ENCODE results near the gene RXRB. TPM values are rescaled to one million over a fixed set of nuclear protein-coding genes. Genes with fewer than 3 reads are reported as not detected.

Gene RXRB
- total RNA-seq, 1 experiment from 2014 or later, result 49.9 TPM

DNA sequence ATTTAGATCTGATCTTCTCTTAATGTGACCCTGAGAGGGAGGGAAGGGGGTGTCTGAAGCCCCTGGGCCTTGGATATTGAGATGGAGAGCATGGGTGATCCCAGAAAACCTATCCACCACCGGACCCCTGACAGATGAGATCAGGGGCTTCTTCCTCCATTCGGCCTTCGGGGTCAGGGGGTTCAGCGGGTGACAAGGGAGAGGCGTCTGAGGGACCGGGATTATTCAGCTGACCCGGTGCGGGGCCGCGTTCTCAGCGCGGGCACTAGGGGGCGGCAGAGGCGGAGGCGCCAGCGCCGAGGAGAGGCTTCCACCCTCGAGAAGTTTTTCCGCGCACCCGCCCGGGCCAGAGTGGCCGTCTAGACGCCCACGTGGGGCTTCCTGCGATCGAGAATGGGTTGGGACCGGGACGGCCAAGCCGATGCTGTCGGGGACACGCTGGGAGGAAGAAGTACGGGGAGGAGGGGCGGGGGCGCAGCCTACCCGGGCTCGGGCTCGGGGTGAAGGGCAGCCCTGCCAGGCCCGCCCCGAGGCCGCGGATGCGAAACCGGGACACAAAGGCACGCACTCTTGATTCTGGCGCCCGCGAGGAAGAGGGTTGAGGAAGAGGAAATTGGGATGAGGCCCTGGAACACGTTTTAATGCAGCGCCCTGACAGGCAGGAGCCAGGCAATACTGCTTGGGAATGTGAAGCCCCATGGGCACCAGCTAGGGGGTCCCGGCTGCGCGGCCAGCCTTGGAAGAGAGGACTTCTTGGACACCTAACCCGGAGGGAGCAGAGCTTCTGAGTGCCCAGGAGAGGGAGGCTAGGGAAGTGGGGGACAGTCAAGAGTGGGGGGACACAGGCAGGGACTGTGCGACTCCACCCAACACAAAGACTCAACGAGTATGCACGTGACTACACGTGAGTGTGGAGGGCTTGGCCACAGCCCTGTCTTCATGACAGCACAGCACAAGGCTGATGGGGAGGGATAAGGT lies 38.8 kb downstream of the RXRB start (continued):
- TF ChIP-seq, protein P1, sequence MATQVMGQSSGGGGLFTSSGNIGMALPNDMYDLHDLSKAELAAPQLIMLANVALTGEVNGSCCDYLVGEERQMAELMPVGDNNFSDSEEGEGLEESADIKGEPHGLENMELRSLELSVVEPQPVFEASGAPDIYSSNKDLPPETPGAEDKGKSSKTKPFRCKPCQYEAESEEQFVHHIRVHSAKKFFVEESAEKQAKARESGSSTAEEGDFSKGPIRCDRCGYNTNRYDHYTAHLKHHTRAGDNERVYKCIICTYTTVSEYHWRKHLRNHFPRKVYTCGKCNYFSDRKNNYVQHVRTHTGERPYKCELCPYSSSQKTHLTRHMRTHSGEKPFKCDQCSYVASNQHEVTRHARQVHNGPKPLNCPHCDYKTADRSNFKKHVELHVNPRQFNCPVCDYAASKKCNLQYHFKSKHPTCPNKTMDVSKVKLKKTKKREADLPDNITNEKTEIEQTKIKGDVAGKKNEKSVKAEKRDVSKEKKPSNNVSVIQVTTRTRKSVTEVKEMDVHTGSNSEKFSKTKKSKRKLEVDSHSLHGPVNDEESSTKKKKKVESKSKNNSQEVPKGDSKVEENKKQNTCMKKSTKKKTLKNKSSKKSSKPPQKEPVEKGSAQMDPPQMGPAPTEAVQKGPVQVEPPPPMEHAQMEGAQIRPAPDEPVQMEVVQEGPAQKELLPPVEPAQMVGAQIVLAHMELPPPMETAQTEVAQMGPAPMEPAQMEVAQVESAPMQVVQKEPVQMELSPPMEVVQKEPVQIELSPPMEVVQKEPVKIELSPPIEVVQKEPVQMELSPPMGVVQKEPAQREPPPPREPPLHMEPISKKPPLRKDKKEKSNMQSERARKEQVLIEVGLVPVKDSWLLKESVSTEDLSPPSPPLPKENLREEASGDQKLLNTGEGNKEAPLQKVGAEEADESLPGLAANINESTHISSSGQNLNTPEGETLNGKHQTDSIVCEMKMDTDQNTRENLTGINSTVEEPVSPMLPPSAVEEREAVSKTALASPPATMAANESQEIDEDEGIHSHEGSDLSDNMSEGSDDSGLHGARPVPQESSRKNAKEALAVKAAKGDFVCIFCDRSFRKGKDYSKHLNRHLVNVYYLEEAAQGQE (IDR thresholded peaks at IDR 0.05; ENCODE audit: low read depth), result no peak
- TF ChIP-seq POLR2A (IDR thresholded peaks at IDR 0.05; ENCODE audit: borderline replicate concordance, extremely low read depth, insufficient read depth, insufficient read length) (peak; percentile 17), SIN3A (IDR thresholded peaks at IDR 0.05; ENCODE audit: low read depth) (no peak)

DNA sequence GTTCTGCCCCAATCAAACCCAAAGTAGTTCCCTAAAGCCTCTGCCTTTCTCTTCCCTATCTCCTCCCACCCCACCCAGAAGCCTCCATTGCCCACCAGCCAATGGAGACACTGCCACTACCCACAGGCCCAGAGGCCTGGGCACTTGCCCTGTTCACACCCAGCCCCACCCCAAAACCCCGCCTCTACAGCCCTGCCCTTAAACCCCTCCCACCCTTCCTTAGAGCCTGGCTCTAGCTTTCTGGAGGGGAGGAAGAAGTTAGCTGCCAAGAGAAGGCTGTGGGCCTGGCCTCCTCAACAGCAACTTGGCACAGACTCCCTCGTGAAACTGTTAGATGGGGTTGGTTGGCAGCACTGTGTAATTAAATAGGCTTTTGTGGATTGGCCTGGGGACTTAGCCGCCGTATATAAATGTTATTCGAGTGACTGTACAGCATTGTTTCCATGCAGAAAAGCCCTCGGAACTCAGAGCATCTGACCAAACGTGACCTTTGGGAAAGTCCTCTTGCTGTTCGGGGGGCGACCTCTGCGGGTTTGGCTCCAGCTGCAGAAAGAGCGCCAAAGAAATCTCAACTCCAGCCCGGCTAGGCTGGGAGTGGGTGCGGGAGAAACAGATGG lies 39.6 kb downstream of the RXRB start:
- Histone ChIP-seq H3K79me2 (ENCODE audit: insufficient read depth, low read length) (no peaks in the 10 kb centered on the region), H3K4me3 (replicated peaks in 1 of 2; ENCODE audit: low read depth in 1 of 2, low read length in 2 of 2) (peak overlapping the region; percentile 52 to 61), H2AFZ (ENCODE audit: low read depth, low read length, poor library complexity, severe bottlenecking) (peak overlapping the region; percentile 76), H3K9ac (ENCODE audit: low read length) (peak overlapping the region; percentile 72; the same call in 1 of the 2 replicates), H3K36me3 (ENCODE audit: control insufficient read depth in 1 of 2, insufficient read depth in 2 of 2, low read length in 2 of 2) (no peaks in the 10 kb centered on the region), H4K20me1 (ENCODE audit: insufficient read depth) (no peaks in the 10 kb centered on the region), H3K4me1 (ENCODE audit: control insufficient read depth in 1 of 2, insufficient read depth in 2 of 2, low read length in 2 of 2) (peaks cover 11 to 29% of the 10 kb centered on the region in 2 experiments), H3K4me2 (ENCODE audit: low read length) (peak overlapping the region; percentile 95), H3K9me2 (ENCODE audit: insufficient read depth) (no peaks in the 10 kb centered on the region), H3K9me3 (ENCODE audit: control insufficient read depth in 1 of 2, insufficient read depth in 1 of 2, low read depth in 1 of 2, low read length in 2 of 2) (no peaks in the 10 kb centered on the region), H3K27me3 (ENCODE audit: insufficient read depth, low read length) (no peaks in the 10 kb centered on the region), H3K27ac (ENCODE audit: low read depth, low read length) (peak overlapping the region; percentile 40)
- ATAC-seq (peak; percentile 81), DNase-seq (ENCODE audit: low read depth, low spot score) (peak; percentile 52)
- ChIA-PET RAD21 (ENCODE audit: low non-redundant PET in 1 of 2, low total read pairs in 2 of 2, uncharacterized antibody in 2 of 2, unreplicated experiment in 2 of 2) (interaction anchor here (0.6 to 1.1 kb wide), 6 partner anchors 10 to 114 kb away, joined by 3 to 6 read pairs (median 4); no protein-coding TSS in a partner anchor), POLR2A (no interaction called here), CTCF (interaction anchor here (0.6 to 4.9 kb wide), 8 partner anchors 12 to 139 kb away, joined by 3 to 31 read pairs (median 6); partner anchors contain the start of gene HSD17B8)
- no TSS peak for BruUV-seq (replicated peaks)
- intact Hi-C loops (cut with micrococcal nuclease), result loop anchor here (1.0 kb wide), 2 partner anchors 36 to 87 kb away; no protein-coding TSS in a partner anchor
- TF ChIP-seq EZH2phosphoT487 (IDR thresholded peaks at IDR 0.05; ENCODE audit: borderline replicate concordance), result no peak
- peak; percentile 68 for TF ChIP-seq POLR2A (IDR thresholded peaks at IDR 0.05; ENCODE audit: borderline replicate concordance, extremely low read depth, insufficient read depth, insufficient read length)

All from HCT116 (cell line).